Daoy (cell line): ENCODE data around the gene BRD3OS. TPM values are rescaled to one million over a fixed set of nuclear protein-coding genes. Genes with fewer than 3 reads are reported as not detected.

Experiments used
- DNase-seq: peaks from one replicate; pipeline ENCODE4 v3.0.0-alpha.2; 2015; ENCODE audit warnings: low read depth
- total RNA-seq: library from RNA; depleted of rRNA; stranded (reverse); fragments of >200 nt; shearing (Covaris generic); gene quantifications from 2 replicates; pipeline ENCODE4 v1.2.3, GENCODE V29; 2014

Gene BRD3OS
- total RNA-seq, 1 experiment from 2014 or later = 12.8 TPM

DNA sequence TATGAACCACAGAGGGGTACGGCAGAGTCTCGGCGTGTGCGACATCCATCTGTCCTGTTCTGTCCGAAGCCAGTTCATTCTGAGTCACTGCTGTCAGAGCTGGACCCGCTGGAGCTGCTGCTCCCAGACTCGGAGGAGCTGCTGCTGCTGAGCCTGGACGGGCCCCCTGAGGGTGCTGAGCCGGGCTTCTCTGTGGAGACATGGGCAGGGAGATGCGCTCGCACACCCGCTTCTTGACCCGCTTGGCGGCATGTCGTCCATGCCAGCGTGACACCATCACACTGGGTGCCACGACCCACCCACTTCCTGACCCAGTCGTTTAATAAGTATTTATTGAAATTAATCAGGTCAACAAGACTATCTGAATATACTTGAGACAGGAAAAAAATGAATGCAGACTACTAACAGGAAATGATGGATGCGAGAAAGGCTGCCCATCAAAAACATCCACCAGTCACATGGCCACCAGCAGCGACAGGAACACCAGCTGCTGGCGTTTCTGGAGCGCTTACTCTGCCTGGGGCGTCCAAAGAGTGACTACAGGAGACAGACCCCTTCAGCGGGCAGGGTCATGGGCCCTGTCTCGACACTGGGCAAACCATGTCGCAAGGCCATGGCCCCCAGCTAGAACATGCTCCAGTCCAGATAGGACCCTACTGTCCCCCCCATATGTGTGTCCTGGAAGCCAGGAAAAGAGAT, 8.4 kb downstream of the BRD3OS start:
- DNase-seq = peak; percentile 1

DNA sequence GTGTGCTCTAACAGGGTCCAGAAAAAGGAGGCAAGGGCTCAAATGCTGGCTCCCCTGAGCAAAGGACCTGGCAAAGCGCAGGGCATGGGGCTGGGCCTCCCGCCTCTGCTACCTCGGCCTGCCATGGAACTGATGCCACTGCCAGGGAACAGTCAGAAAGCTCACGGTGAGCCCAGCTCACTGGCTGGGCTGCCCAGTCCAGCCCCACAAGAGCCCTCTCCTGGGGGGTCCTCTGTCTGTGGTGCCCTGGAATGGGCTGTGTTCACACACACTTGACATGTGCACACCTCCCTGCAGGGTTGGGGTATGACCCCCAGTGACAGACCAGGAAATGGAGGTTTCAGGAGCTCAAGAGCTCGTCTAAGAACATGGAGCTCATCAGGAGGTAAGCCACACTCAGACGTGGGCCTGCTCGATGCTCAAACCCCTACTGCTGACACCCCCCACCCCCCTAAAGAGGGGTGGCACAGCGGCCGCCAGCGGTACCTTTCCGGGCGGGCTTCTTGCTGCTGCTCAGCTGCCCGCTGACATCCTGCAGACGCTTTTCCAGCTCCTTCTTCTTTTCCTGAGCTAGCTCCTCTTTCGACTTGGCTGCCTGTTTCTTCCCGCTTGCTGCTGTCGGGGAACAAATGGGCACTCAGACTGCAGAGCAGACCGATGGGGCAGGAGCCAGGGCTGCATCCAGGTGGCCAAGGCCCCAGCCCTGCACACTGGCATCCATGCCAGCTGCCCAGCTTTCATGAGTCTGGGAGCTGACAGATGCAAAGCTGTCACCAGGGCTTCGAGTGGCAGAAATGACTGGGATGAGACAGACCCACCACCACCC, 9.1 kb downstream of the BRD3OS start:
- peak; percentile 1 for DNase-seq

DNA sequence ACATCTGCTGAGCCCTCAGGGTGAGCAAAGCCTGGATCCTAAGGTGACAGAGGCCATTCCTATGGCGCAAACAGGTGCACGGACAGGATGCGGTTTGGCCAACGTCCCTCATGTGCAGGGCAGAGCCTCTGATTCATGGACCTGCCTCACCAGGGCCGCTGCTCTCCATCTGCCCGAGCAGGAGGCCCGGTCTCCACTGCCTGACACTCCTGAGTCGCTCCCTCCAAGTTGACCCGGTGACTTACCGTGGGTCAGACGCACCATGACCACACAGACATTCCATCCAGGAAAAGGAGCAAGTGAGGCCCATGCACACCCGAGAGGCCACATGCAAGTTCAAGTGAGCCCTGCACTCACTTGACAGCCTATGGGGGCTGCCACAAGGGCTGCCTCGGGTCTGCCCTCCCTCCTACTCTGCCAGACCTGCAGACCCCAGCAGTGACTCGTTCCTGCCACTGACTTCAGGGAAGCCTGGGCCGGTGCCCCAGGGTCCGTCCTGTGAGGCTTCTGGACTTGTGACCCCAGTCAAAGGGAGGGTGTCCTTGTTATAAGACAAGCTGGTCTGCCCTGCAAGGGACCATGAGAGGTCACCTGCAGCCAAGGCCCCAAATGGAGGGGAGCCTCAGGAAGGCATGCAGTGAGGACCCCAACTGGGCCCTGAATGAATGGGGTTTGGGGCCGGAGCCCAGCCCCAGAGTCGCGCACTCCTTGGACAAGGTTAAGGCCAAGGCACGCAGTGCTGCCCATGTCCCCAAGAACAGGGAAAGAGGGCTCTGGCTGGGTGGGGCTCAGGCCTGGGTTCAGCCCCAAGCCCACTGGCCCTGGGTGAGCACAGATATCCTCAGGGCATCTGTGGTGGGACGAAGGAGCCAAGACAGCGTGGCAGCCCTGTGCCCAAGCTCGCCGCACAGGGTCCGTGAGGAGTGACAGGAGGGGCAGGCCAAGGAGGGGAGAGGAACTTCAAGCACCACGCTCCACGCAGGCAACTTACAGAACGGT, 10.1 kb downstream of the BRD3OS start:
- DNase-seq = peak; percentile 2

DNA sequence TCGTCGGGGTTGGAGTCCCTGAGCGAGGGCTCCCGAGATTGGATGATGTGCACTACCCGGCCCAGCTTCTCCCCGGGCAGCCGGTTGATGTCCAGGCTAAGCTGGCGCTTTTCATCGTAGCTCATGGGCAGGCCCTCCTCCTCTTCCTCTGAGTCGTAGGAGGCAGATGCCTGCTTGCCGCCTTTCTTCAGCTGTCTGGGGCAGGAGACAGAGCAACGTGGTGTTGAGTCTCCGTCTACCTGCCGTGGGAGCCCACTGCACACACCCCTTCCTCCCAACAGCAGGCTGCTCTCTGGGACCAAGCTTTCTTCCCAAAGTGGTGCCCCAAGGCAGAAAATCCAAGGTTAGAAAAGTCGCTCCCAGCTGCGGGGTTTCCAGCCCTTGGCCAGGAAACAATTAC, 10.8 kb downstream of the BRD3OS start:
- DNase-seq = peak; percentile 1

DNA sequence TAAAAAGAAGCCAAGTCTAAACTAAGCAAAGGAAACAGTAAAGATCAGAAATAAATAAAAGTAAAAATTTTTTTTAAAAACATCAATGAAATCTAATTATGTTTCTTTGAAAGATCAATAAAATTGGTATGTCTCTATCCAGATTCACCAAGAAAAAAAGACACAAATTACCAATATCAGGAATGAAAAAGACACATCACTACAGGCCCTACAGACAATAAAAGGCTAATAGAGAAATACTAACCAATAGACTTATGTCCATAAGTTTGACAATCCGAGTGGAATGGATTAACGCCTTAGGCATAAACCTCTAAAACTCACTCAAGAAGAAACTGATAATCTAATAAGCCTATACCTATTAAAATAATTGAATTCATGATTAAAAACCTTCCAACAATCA, 12.4 kb downstream of the BRD3OS start:
- DNase-seq = no peak

DNA sequence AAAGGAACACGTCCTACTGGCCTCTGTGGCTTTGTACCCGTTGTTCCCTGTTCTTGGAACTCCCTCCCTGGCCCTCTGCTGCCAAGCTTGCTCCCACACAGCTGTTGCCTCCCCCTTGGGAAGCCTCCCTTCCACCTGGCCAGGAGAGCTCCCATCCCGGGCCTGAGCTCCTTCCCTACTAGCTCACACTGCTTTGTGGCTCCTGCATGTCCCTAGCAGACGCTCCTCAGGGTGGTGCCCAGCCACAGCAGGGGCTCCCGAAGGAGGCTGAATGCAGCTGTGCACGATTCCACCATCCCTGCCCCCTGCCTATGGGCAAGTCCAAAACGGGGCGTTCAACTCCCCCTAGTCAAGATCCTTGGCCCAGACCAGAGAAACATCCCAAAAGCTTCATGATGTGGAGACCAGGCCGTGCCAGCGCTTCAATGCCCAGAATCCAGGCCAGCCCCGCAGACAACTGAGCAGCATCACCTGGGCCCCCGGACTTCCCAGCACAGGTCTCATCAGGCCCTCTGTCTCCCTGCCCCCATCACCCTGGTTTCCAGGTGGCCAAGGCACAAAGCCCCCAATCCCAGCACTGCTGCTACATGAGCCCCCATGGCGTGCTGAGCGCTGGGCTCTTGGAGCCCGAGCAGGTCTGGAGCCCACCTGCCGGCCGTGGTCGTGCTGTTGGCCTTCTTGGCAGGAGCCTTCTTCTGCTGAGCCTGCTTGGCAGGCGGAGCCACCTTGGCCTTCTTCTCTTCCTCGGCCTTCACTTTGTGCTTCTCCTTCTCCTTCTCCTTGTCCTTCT, 14.3 kb downstream of the BRD3OS start:
- peak; percentile 2 for DNase-seq

DNA sequence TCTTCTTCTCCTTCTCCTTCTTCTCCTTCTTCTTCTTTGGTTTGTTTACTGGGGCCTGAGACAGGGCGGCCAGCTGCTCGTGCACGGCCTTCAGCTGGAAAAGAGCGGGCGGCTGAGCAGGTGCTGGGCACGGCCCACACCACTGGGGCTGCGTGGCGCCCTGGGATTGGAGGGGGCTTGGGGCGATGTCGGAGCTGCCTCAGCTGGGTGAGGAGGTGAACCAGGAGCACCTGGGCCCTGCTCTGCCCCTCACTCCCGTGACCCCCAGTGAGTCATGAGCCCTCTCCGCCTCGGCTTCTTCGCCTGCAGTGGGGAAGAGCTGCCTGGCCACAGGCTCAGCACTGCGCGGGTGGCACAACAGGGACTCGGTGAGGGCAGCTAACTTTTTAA, 14.9 kb downstream of the BRD3OS start:
- DNase-seq = peak; percentile 4

DNA sequence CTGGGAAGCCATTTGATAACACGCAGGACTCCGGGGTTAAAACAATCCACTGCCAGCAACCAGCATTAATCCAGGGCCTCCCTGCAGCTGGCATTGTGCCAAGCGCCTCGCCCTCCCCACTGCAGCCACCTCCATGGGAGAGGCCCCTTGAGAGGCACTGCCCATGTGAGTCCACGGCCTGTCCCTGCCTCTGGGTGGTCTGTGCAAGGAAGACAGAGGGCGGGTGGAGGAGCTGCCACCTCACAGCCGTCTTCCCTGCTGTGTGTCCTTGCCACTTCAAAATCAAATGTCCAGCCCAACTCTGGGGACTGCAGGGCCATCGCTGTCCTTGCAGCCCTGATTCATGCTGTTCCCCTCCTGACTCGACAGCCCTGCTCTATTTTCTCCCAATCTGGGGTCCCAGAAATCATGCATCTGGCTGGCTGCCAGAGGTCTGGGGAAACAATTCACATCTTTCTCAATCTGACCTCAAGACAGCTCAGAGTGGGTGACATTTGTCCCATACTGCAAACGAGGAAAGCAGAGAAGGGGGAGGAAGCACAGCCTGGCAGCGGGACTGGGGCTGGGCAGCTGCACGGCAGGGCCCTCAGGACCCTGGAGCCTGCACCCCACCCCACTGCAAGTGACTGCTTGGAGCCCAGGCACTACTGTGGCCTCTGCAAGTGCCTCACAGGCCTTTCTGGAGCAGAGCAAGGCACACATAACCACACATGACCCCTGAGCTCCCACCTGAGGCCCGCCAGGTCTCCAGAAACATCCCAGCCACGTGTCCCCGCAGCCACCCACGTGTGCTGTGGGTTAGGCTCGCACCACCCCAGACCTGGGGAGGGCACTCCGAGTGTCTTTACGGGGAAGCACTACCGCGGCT, 15.7 kb downstream of the BRD3OS start:
- DNase-seq = no peak

DNA sequence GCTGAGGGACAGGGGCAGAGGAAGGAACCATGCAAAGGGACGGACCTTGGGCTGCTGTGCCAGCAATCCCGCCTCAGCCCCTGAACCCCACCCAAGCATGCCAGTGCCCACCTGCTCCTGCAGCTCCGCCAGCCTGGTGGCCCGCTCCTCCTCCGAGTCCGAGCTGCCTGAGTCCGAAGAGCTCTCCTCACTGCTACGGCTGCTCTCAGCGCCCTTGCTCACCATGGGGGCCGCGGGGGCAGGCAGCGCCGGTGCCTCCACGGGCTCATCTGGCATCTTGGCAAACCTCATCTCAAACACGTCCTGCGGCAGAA, 16.3 kb downstream of the BRD3OS start:
- DNase-seq = no peak

DNA sequence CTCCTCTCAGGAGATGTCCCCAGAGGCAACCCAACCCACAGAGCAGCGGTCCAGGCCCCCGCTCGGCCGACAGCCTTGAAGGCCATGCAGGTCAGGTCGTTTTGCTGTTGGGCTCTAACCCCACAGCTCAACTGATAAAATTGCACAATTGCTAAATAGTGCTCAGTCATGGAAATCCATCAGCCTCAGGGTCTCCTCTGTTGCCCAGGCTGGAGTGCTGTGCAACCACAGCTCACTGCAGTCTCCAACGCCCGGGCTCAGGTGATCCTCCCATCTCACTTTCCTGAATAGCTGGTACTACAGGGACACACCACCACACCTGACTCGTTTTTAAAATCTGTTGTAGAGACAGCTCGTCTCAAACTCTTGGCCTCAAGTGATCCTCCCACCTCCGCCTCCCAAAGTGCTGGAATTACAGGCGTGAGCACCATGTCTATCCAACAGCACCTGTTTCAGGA, 18.3 kb downstream of the BRD3OS start:
- no peak for DNase-seq

DNA sequence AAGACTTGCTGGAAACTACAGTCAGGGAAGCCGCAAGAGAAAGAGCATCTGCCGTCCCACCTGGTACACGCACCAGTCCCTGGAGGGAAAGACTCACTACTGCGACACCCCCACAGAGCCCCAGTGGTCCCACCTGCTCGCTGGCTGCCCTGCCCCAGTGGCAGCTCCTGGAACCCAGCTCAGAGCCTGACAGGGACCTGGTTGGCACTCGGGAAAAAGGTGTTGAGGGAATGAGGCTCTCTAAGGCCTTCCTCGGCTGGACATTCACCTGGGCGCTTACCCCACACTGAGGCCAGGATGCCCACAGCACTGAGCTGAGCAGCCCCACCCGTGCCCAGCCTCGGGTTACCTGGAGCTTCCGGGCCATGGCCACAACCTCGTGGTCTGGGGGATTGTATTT, 19.7 kb downstream of the BRD3OS start:
- DNase-seq = no peak

DNA sequence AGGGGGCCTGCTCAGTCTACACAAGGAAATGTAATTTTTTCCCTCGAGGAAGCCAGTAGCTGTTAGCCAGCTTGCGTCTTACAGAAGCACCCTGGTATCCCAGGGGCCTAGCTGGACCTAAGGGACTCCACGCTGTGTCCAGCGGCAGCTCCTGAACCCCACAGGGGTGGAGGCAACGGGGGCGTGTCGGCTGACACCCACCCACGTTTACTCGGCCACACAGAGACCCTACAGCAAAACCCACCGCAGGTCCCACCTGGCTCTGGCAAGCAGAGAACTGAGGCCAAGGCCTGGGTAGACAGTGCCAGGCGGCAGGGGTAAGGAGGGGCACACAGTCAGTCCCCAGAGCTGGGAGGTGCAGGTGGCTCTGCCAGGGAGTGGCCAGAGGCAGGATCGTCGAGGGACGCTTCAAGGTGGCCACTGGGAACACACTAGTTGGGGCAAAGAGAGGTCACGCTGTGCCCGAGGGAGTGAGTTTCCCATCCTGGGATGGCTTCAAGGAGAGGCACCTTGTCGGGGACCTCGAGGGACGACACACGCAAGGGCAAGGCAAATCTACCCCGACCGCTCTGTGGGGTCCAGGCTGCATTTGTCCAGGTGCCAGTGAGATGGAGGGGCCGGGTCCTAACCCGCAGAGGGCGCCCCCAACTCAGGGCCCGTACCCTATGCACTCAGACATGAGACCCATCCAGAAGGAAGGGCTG, 20.7 kb downstream of the BRD3OS start:
- no peak for DNase-seq

DNA sequence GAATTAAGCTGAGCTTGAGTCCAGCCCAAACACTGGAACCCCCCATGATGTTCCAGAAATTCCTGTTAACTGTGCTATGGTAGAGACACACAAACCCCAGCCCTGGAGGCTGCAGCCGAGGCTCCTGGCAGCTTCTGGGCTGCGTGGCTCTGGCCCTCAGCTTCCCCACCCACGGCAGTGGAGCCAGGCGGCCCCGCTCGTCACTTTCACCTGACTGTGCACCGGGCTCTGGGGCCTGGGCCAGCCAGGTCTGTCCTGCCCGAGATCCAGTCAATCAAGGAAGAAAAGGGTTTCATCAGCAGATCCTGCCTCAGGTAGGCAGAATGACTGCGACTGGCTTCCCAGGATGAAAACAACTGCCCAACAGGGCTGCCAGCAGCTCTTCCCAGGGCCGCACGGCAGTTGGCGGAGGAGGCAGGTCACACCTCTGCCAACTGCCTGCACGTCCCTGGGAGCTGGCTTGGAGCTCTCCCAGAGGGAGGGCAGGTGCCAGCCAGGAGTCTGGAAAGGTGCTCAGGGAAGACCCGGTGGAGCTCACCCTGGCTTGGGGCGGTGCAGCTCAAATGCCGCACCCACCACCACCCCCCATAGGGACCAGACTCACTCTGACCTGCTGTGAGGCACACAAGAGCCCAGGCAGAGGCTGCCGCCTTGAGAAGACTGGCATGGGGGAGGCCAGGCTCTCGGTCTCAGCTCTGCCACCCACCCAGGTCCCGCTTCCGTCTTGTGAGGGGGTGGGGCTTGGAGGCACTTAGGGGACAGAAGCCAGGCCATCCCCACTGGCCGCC, 21.8 kb downstream of the BRD3OS start:
- no peak for DNase-seq

DNA sequence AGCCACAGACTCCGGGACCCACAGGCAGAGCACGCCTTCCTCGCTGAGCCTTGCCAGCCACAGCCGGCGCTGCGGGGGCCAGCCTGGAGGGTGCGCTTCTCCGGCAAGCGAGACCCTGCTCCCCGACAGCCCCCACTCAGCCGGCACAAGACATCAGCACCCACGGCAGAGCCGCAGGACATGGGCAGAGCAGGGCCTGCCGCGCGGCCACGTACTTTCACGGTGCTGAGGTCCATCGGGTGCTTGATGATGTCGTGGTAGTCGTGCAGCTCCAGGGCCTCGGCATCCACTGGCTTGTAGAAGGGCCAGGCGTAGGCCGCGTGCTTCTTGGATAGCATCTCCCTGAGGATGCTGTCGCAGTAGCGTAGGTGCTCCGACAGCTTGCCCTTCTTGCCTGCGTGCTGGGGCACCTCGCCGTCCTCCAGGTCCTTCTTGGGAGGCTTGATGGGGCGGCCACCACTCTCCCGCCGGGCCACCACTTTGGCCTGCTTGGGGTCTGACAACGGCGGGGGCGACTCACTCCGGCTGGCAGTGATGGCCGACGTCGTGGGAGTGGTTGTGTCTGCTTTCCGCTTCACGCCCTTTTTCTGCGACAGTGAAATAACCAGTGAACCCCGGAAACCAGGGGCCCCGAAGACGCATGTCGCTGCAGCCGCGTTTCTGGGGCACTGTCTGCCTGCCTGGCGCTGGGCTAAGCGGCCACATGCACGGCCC, 22.7 kb downstream of the BRD3OS start:
- no peak for DNase-seq

DNA sequence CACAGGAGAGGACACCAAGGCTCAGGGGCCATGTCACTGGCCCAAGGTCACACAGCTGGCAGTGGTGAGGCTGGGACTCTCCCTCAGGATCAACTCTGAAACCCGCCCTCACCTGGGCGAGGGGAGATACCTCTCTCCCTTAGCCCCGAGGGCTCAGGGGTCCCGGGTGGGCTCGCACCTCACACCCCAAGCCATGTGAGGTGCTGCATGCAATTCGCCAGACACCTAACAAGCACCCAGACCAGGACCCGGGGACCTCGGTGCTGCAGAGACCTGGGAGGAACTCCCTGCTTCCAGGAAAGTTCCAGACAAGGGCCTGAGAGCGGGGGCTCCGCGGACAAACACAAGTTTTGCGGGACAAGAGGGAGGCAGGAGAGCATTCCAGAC, 23.3 kb downstream of the BRD3OS start:
- no peak for DNase-seq

DNA sequence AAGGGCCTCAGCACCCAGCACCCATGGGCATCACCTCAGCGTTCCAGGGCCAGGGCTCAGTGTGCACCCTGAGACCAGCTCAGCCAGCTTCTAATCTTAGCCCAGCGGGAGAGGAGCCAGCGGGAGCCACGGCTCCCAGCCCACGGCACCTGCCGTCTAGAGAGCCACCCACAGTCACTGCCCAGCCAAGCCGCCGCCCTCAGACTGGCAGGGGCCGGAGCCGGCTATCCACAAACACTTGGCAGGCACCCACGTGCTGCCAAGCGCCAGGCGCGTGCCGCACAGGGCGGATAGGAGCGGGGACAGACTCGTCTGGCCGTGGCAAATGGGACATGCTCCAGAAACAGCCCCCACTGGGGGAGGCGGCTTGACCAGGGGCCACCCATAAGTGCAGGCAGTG, 24.0 kb downstream of the BRD3OS start:
- DNase-seq = no peak

DNA sequence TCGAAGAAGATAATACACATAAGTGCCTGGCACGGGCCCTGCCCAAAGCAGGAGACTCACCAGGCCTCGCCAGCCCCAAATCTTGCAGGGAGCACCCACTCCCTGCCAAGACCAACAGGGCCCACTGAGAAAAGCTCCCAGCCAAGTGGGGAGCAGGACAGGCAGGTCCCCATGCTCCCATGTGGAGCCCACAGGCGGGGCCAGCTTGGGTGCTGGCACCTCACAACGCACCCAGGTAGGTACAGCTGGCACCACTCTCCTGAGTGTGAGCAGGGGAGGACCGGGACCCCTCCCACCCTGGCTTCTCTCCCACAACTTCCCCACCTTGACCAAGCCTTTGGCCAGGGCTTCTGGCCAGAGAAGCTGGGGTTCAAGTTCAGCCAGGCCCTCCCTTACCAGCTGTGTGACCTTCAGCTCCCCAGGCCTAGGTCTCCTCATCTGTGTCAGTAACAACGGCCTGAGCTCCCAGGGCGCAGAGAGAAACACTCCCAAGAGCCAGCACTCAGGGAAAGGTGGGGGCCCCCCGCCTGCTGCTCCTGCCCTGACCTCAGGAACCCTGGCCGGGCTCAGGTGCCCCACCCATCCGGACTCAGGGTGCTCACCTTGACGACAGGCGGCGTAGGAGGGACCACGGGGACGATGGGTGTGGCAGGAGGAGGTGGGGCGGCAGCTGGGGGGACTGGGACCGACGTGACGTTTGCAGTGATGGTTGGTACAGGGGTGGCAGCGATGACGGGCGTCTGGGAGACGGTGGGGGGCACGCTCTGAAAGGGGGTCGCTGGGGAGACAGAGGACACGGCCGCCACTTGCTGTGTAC, 24.7 kb downstream of the BRD3OS start:
- DNase-seq = no peak
